ENCODE results near the gene RPTOR.
A peak's percentile ranks its signal among the peaks of the same experiment; 100 is the strongest.
"Not testable (repeated sequence)": the region's sequence is repeated elsewhere in the genome, so short reads cannot be mapped to it uniquely, and the experiment has no call there.

RPTOR gene

GRCh38 chr17:80513201-80513600 lies 31.4 kb upstream of the RPTOR start:
- DNase-seq = no peak

GRCh38 chr17:80513892-80514291 lies 30.7 kb upstream of the RPTOR start:
- DNase-seq = no peak

GRCh38 chr17:80516171-80516932 lies 28.3 kb upstream of the RPTOR start:
- DNase-seq = no peak

GRCh38 chr17:80517641-80518040 lies 27.0 kb upstream of the RPTOR start:
- no peak for DNase-seq

- no peak for DNase-seq
These were observed 26.2 kb upstream of the RPTOR start for GRCh38 chr17:80518392-80518791.

- DNase-seq = no peak
These were observed 25.4 kb upstream of the RPTOR start for GRCh38 chr17:80519091-80519781.

- DNase-seq = no peak
These were observed 23.7 kb upstream of the RPTOR start for GRCh38 chr17:80520810-80521455.

- DNase-seq = no peak
These were observed 21.4 kb upstream of the RPTOR start for GRCh38 chr17:80523054-80523744.

GRCh38 chr17:80523956-80524712 lies 20.5 kb upstream of the RPTOR start:
- DNase-seq = no peak

GRCh38 chr17:80526116-80526910 lies 18.3 kb upstream of the RPTOR start:
- DNase-seq = no peak

- DNase-seq = no peak
These were observed 17.5 kb upstream of the RPTOR start for GRCh38 chr17:80527016-80527645.

GRCh38 chr17:80528536-80528935 lies 16.1 kb upstream of the RPTOR start:
- DNase-seq = no peak

- peak; percentile 42 for DNase-seq
These were observed 15.3 kb upstream of the RPTOR start for GRCh38 chr17:80529104-80529903.

- no peak for DNase-seq
These were observed 14.7 kb upstream of the RPTOR start for GRCh38 chr17:80529904-80530292.

GRCh38 chr17:80531400-80531799 lies 13.2 kb upstream of the RPTOR start:
- no peak for DNase-seq

- DNase-seq = not testable (repeated sequence)
These were observed 7.3 kb upstream of the RPTOR start for GRCh38 chr17:80537386-80537785.

GRCh38 chr17:80538484-80538883 lies 6.2 kb upstream of the RPTOR start:
- DNase-seq = no peak

GRCh38 chr17:80539022-80539641 lies 5.5 kb upstream of the RPTOR start:
- peak; percentile 22 for DNase-seq

GRCh38 chr17:80545499-80545826 lies 825 bp downstream of the RPTOR start:
- peak; percentile 37 for DNase-seq

- no peak for DNase-seq
These were observed 1.6 kb downstream of the RPTOR start for GRCh38 chr17:80546267-80546666.

All from DMS53 (cell line).